Activated T-cell treated with anti-CD3 and anti-CD28 coated beads, Interleukin-2, amount 50 U/mL, for 4 hours (primary cell): Measurements from ENCODE around the gene TGFA. TPM values are rescaled to one million over a fixed set of nuclear protein-coding genes. Genes with fewer than 3 reads are reported as not detected.
"Not testable (repeated sequence)": the region's sequence is repeated elsewhere in the genome, so short reads cannot be mapped to it uniquely, and the experiment has no call there.

Experiments used
- ATAC-seq, 2 donors: fragments of 200-7000 bp; cut with Tn5 transposase; one replicate each; pipeline ENCODE4 v1.10.0; 2021
- DNase-seq: peaks from one replicate; pipeline ENCODE4 v3.0.0-alpha.2; 2020
- H3K27me3 Mint-ChIP-seq: one replicate; pipeline ENCODE4 v1.8.0; 2021; ENCODE audit warnings: low read depth, mixed read lengths
- H3K36me3 Mint-ChIP-seq: one replicate; pipeline ENCODE4 v1.8.0; 2022; ENCODE audit warnings: mixed read lengths; ENCODE audit not compliant: insufficient read depth
- H3K4me1 Mint-ChIP-seq: one replicate; pipeline ENCODE4 v1.8.0; 2021; ENCODE audit warnings: low read depth, mixed read lengths
- H3K4me3 Mint-ChIP-seq: one replicate; pipeline ENCODE4 v1.8.0; 2021; ENCODE audit warnings: mild to moderate bottlenecking, moderate library complexity, mixed read lengths
- H3K9me3 Mint-ChIP-seq: one replicate; pipeline ENCODE4 v1.8.0; 2021; ENCODE audit warnings: mixed read lengths
- total RNA-seq, 3 donors: library from RNA; stranded (reverse); gene quantifications; one replicate each; pipeline ENCODE4 v1.2.1, GENCODE V29; 2021

Gene TGFA
- total RNA-seq, 3 donors from 2014 or later, result 0.33 to 0.68 (median 0.53) TPM

- peaks cover 7% of the 10 kb centered on the region for H3K9me3 Mint-ChIP-seq
- DNase-seq (no peak), ATAC-seq (no peak)
- peaks cover 4% of the 10 kb centered on the region for H3K4me1 Mint-ChIP-seq
- no peak overlapping the region for H3K4me3 Mint-ChIP-seq
- no peaks in the 10 kb centered on the region for H3K27me3 Mint-ChIP-seq
- no peaks in the 10 kb centered on the region for H3K36me3 Mint-ChIP-seq
Observed at GRCh38 chr2:70480468-70480867, 73.2 kb downstream of the TGFA start.

- H3K9me3 Mint-ChIP-seq, result peaks cover 7% of the 10 kb centered on the region
- no peaks in the 10 kb centered on the region for H3K36me3 Mint-ChIP-seq
- H3K4me3 Mint-ChIP-seq, result no peak overlapping the region
- no peak for ATAC-seq
- DNase-seq, result no peak
- peaks cover 10% of the 10 kb centered on the region for H3K4me1 Mint-ChIP-seq
- H3K27me3 Mint-ChIP-seq, result no peaks in the 10 kb centered on the region
Observed at GRCh38 chr2:70479816-70480215, 73.8 kb downstream of the TGFA start.

GRCh38 chr2:70477441-70477844 is 76.2 kb downstream of the TGFA start:
- no peaks in the 10 kb centered on the region for H3K27me3 Mint-ChIP-seq
- H3K4me1 Mint-ChIP-seq, result peaks cover 30% of the 10 kb centered on the region
- ATAC-seq (no peak), DNase-seq (no peak)
- no peak overlapping the region for H3K4me3 Mint-ChIP-seq
- H3K36me3 Mint-ChIP-seq, result no peaks in the 10 kb centered on the region
- H3K9me3 Mint-ChIP-seq, result peaks cover 7% of the 10 kb centered on the region

GRCh38 chr2:70475266-70475665 is 78.4 kb downstream of the TGFA start:
- peak in 1 of 2 donors; percentile 21 for ATAC-seq
- H3K9me3 Mint-ChIP-seq, result no peaks in the 10 kb centered on the region
- no peak for DNase-seq
- peaks cover 38% of the 10 kb centered on the region for H3K4me1 Mint-ChIP-seq
- H3K4me3 Mint-ChIP-seq, result no peak overlapping the region
- H3K36me3 Mint-ChIP-seq, result no peaks in the 10 kb centered on the region
- H3K27me3 Mint-ChIP-seq, result no peaks in the 10 kb centered on the region

GRCh38 chr2:70474256-70474848 is 79.3 kb downstream of the TGFA start:
- Mint-ChIP-seq H3K4me1 (peaks cover 44% of the 10 kb centered on the region), H3K36me3 (no peaks in the 10 kb centered on the region), H3K4me3 (no peak overlapping the region), H3K9me3 (no peaks in the 10 kb centered on the region), H3K27me3 (no peaks in the 10 kb centered on the region)
- no peak for DNase-seq
- no peak for ATAC-seq

- no peak overlapping the region for H3K4me3 Mint-ChIP-seq
- no peak for ATAC-seq
Observed at GRCh38 chr2:70473101-70473722, 80.4 kb downstream of the TGFA start.

GRCh38 chr2:70472221-70472890 is 81.3 kb downstream of the TGFA start:
- Mint-ChIP-seq H3K4me3 (no peak overlapping the region), H3K9me3 (no peaks in the 10 kb centered on the region), H3K27me3 (no peaks in the 10 kb centered on the region), H3K36me3 (no peaks in the 10 kb centered on the region), H3K4me1 (peaks cover 44% of the 10 kb centered on the region)
- DNase-seq, result no peak
- no peak for ATAC-seq

More at GRCh38 chr2:70473101-70473722, 80.4 kb downstream of the TGFA start:
- no peaks in the 10 kb centered on the region for H3K27me3 Mint-ChIP-seq
- no peak for DNase-seq
- no peaks in the 10 kb centered on the region for H3K9me3 Mint-ChIP-seq
- H3K36me3 Mint-ChIP-seq, result no peaks in the 10 kb centered on the region
- H3K4me1 Mint-ChIP-seq, result peaks cover 44% of the 10 kb centered on the region

- Mint-ChIP-seq H3K9me3 (no peaks in the 10 kb centered on the region), H3K4me1 (peaks cover 44% of the 10 kb centered on the region), H3K27me3 (no peaks in the 10 kb centered on the region), H3K4me3 (no peak overlapping the region), H3K36me3 (no peaks in the 10 kb centered on the region)
- no peak for DNase-seq
- ATAC-seq, result no peak
Observed at GRCh38 chr2:70471129-70471528, 82.5 kb downstream of the TGFA start.

GRCh38 chr2:70469961-70470360 is 83.7 kb downstream of the TGFA start:
- Mint-ChIP-seq H3K27me3 (no peaks in the 10 kb centered on the region), H3K36me3 (no peaks in the 10 kb centered on the region), H3K4me3 (no peak overlapping the region), H3K9me3 (no peaks in the 10 kb centered on the region), H3K4me1 (peaks cover 36% of the 10 kb centered on the region)
- no peak for DNase-seq
- no peak for ATAC-seq

GRCh38 chr2:70469435-70469834 is 84.2 kb downstream of the TGFA start:
- Mint-ChIP-seq H3K4me3 (no peak overlapping the region), H3K27me3 (no peaks in the 10 kb centered on the region), H3K4me1 (peaks cover 30% of the 10 kb centered on the region), H3K9me3 (no peaks in the 10 kb centered on the region), H3K36me3 (no peaks in the 10 kb centered on the region)
- no peak for DNase-seq
- no peak for ATAC-seq

- Mint-ChIP-seq H3K4me1 (peaks cover 25% of the 10 kb centered on the region), H3K4me3 (no peak overlapping the region), H3K27me3 (no peaks in the 10 kb centered on the region), H3K36me3 (no peaks in the 10 kb centered on the region), H3K9me3 (no peaks in the 10 kb centered on the region)
- no peak for DNase-seq
- ATAC-seq, result no peak
Observed at GRCh38 chr2:70468878-70469277, 84.7 kb downstream of the TGFA start.

- Mint-ChIP-seq H3K4me1 (peaks cover 19% of the 10 kb centered on the region), H3K36me3 (no peaks in the 10 kb centered on the region), H3K9me3 (no peaks in the 10 kb centered on the region), H3K4me3 (no peak overlapping the region), H3K27me3 (no peaks in the 10 kb centered on the region)
- ATAC-seq (no peak), DNase-seq (no peak)
Observed at GRCh38 chr2:70467831-70468779, 85.5 kb downstream of the TGFA start.

GRCh38 chr2:70467237-70467636 is 86.4 kb downstream of the TGFA start:
- Mint-ChIP-seq H3K4me1 (peaks cover 14% of the 10 kb centered on the region), H3K27me3 (no peaks in the 10 kb centered on the region), H3K4me3 (no peak overlapping the region), H3K9me3 (no peaks in the 10 kb centered on the region), H3K36me3 (no peaks in the 10 kb centered on the region)
- ATAC-seq (no peak), DNase-seq (no peak)

- not testable (repeated sequence) for H3K4me3 Mint-ChIP-seq, DNase-seq, H3K9me3 Mint-ChIP-seq, ATAC-seq, H3K36me3 Mint-ChIP-seq, H3K27me3 Mint-ChIP-seq
- H3K4me1 Mint-ChIP-seq, result peaks cover 14% of the 10 kb centered on the region
Observed at GRCh38 chr2:70466647-70467046, 87.0 kb downstream of the TGFA start.
